Measurements from ENCODE around the gene COPG2. TPM values are rescaled to one million over a fixed set of nuclear protein-coding genes. Genes with fewer than 3 reads are reported as not detected.
"Not testable (repeated sequence)": the region's sequence is repeated elsewhere in the genome, so short reads cannot be mapped to it uniquely, and the experiment has no call there.

The COPG2 gene
- total RNA-seq, 1 experiment from 2014 or later = 77.7 TPM

DNA sequence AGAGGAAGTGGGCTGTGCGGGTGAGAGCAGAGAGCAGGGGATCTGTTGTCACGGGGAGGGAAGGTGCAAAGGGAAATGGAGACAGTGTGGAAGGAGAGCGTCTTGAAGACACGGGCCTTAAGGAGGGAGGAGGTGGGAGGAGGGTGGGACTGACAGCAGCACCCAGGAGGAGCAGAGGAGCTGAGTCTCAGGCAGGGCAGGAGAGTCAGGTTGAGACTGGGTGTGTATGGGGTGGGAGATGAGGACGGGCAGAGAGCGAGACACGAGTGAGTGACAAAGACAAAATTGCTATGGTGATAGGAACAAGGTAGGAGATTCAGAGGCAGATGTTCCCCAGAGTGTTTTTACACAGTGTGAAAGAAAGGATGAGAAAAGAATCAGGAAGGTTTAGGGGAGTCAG, 127.3 kb downstream of the COPG2 start:
- H4K8ac ChIP-seq (replicated peaks; ENCODE audit: insufficient read length, low read depth, low read length); H3K4me1 ChIP-seq (ENCODE audit: insufficient read depth, low read length); H3T11ph ChIP-seq (ENCODE audit: low read length); H3K27ac Mint-ChIP-seq; H3K9me3 Mint-ChIP-seq; H3K79me2 ChIP-seq (ENCODE audit: insufficient read depth, low read length); H4K5ac ChIP-seq (ENCODE audit: insufficient read length, low read depth, low read length); H3K56ac ChIP-seq (ENCODE audit: insufficient read length, low read depth, low read length); H2AFZ ChIP-seq (ENCODE audit: low read length); H3K4ac ChIP-seq (ENCODE audit: low read depth, low read length); H4K91ac ChIP-seq (ENCODE audit: insufficient read length, low read depth, low read length); H2BK120ac ChIP-seq (ENCODE audit: low read depth, low read length, poor library complexity, severe bottlenecking); H3K9ac ChIP-seq (ENCODE audit: extremely low read depth, insufficient read length, low read length); H2BK15ac ChIP-seq (ENCODE audit: low read depth, low read length); H3K23ac ChIP-seq (ENCODE audit: insufficient read length, low read depth, low read length); H3K27me3 ChIP-seq (ENCODE audit: insufficient read depth, low read length); H3K14ac ChIP-seq (ENCODE audit: insufficient read depth, low read length); H2BK5ac ChIP-seq (ENCODE audit: insufficient read length, low read length); H3K27me3 Mint-ChIP-seq (ENCODE audit: low read depth); H2BK12ac ChIP-seq (ENCODE audit: insufficient read length, low read depth, low read length); H2BK20ac ChIP-seq (ENCODE audit: low read depth, low read length, poor library complexity, severe bottlenecking); H4K20me1 ChIP-seq (ENCODE audit: control insufficient read depth, insufficient read depth, insufficient read length); H3K4me1 Mint-ChIP-seq; H2AK5ac ChIP-seq (ENCODE audit: insufficient read length, low read length); H3K9me3 ChIP-seq (ENCODE audit: control insufficient read depth, low read depth, low read length); H3K4me2 ChIP-seq (ENCODE audit: insufficient read depth, insufficient read length, low read length); H3K18ac ChIP-seq (ENCODE audit: insufficient read length, low read depth, low read length); H3K4me3 Mint-ChIP-seq; H3K79me1 ChIP-seq (ENCODE audit: insufficient read depth, low read depth, low read length, poor library complexity, severe bottlenecking); H3K23me2 ChIP-seq (ENCODE audit: insufficient read length, low read depth, low read length, poor library complexity, severe bottlenecking); H3K27ac ChIP-seq (ENCODE audit: insufficient read length, low read depth, low read length); DNase-seq: not testable (repeated sequence)
- peaks cover 2 to 14% (median 8%) of the 10 kb centered on the region in 3 experiments; a peak in 6 of 7 replicates for H3K36me3 Mint-ChIP-seq (ENCODE audit: insufficient read depth in 1 of 3, low read depth in 3 of 3)
- no CpG with 5 or more reads among the region's 7 CpGs for WGBS (ENCODE audit: extremely low coverage, insufficient read length, low lambda C conversion rate)

DNA sequence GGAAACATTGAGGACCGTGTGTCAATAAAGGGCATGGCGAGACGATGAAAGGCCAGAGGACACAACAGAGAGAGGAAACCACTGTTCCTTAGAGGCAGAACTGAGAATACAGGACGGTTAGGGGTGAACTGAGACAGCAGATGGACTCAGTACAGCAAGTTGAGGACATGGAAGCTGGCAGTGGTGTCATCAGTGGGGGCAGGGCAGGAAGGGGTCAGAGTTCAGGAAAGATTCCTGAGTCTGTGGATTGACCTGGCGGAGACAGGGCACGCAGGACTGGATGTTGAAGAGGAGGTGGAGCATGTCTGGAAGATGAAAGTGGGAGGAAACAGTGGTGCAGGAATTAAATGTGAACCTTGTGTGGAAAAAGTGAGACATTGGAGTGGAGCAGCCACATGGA, 130.7 kb downstream of the COPG2 start:
- not testable (repeated sequence) for H2BK5ac ChIP-seq (ENCODE audit: insufficient read length, low read length); H3K4me2 ChIP-seq (ENCODE audit: insufficient read depth, insufficient read length, low read length); H2BK15ac ChIP-seq (ENCODE audit: low read depth, low read length); H3K79me1 ChIP-seq (ENCODE audit: insufficient read depth, low read depth, low read length, poor library complexity, severe bottlenecking); H3K4ac ChIP-seq (ENCODE audit: low read depth, low read length); H3K9ac ChIP-seq (ENCODE audit: extremely low read depth, insufficient read length, low read length); H3K36me3 Mint-ChIP-seq (ENCODE audit: insufficient read depth in 1 of 3, low read depth in 3 of 3); H2BK120ac ChIP-seq (ENCODE audit: low read depth, low read length, poor library complexity, severe bottlenecking); H3K27ac Mint-ChIP-seq; H4K91ac ChIP-seq (ENCODE audit: insufficient read length, low read depth, low read length); H3K18ac ChIP-seq (ENCODE audit: insufficient read length, low read depth, low read length); H3K23me2 ChIP-seq (ENCODE audit: insufficient read length, low read depth, low read length, poor library complexity, severe bottlenecking); H4K20me1 ChIP-seq (ENCODE audit: control insufficient read depth, insufficient read depth, insufficient read length); H3K27ac ChIP-seq (ENCODE audit: insufficient read length, low read depth, low read length); H3K56ac ChIP-seq (ENCODE audit: insufficient read length, low read depth, low read length); H3K27me3 ChIP-seq (ENCODE audit: insufficient read depth, low read length); H4K8ac ChIP-seq (replicated peaks; ENCODE audit: insufficient read length, low read depth, low read length); H2BK20ac ChIP-seq (ENCODE audit: low read depth, low read length, poor library complexity, severe bottlenecking); H2BK12ac ChIP-seq (ENCODE audit: insufficient read length, low read depth, low read length); H3T11ph ChIP-seq (ENCODE audit: low read length); H3K14ac ChIP-seq (ENCODE audit: insufficient read depth, low read length); H3K4me1 ChIP-seq (ENCODE audit: insufficient read depth, low read length); H2AK5ac ChIP-seq (ENCODE audit: insufficient read length, low read length); H3K4me3 Mint-ChIP-seq; H3K27me3 Mint-ChIP-seq (ENCODE audit: low read depth); H4K5ac ChIP-seq (ENCODE audit: insufficient read length, low read depth, low read length); DNase-seq; H3K79me2 ChIP-seq (ENCODE audit: insufficient read depth, low read length); H3K9me3 Mint-ChIP-seq; H2AFZ ChIP-seq (ENCODE audit: low read length); H3K23ac ChIP-seq (ENCODE audit: insufficient read length, low read depth, low read length); H3K4me1 Mint-ChIP-seq; H3K9me3 ChIP-seq (ENCODE audit: control insufficient read depth, low read depth, low read length)
- no CpG with 5 or more reads among the region's 6 CpGs for WGBS (ENCODE audit: extremely low coverage, insufficient read length, low lambda C conversion rate)
